ENCODE results near the gene PLEKHA7.

DNA sequence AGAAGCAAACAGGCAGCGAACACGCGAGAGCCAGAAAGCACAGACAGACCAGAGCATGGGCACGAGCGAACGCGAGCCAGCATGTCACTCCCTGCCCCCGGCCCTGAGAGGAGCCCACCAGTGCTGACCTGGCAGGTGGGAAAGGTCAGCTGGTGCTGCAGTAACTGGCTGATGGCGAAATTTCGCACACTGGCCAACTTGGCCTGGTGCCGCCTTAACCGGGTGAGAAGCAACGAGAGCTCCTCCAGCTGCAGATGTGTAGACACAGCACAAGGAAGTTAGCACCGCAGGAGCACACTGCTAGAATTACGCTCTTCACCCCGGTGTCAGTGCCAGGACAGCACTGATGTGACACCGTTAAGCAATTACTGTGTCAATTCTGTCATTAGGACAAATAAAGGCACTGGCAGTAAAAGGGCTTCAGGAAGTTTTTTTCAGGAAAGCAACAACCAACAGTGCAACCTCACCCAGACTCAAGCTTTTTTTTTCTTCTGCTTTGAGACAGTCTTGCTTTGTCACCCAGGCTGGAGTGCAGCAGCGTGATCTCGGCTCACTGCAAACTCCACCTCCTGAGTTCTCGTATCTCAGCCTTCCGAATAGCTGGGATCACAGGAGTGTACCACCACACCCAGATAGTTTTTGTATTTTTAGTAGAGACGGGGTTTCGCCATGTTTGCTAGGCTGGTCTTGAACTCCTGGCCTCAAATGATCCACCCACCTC lies 199.0 kb downstream of the PLEKHA7 start:
- TF ChIP-seq CREM (CRISPR knock-in tag; IDR thresholded peaks at IDR 0.05), result no peak
- no peak for TF ChIP-seq HMGA2 (CRISPR knock-in tag; IDR thresholded peaks at IDR 0.05)

Data from WTC11 (cell line).